ENCODE data around the gene LAMA5.

GRCh38 chr20:62348604-62349003 lies 18.5 kb downstream of the LAMA5 start:
- TF ChIP-seq, protein P1, sequence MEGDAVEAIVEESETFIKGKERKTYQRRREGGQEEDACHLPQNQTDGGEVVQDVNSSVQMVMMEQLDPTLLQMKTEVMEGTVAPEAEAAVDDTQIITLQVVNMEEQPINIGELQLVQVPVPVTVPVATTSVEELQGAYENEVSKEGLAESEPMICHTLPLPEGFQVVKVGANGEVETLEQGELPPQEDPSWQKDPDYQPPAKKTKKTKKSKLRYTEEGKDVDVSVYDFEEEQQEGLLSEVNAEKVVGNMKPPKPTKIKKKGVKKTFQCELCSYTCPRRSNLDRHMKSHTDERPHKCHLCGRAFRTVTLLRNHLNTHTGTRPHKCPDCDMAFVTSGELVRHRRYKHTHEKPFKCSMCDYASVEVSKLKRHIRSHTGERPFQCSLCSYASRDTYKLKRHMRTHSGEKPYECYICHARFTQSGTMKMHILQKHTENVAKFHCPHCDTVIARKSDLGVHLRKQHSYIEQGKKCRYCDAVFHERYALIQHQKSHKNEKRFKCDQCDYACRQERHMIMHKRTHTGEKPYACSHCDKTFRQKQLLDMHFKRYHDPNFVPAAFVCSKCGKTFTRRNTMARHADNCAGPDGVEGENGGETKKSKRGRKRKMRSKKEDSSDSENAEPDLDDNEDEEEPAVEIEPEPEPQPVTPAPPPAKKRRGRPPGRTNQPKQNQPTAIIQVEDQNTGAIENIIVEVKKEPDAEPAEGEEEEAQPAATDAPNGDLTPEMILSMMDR (IDR thresholded peaks at IDR 0.05; ENCODE audit: poor library complexity) = no peak
- TF ChIP-seq EZH2phosphoT487 (IDR thresholded peaks at IDR 0.05; ENCODE audit: low read depth, severe bottlenecking, unreplicated experiment) = no peak
